Smooth muscle cell (in vitro differentiated cells): Measurements from ENCODE around the gene GARIN3. TPM values are rescaled to one million over a fixed set of nuclear protein-coding genes. Genes with fewer than 3 reads are reported as not detected.

ENCODE experiments used
- DNase-seq: peaks from one replicate; lab custom pipeline; 2025; ENCODE audit not compliant: unreplicated experiment; lab: John Stamatoyannopoulos, UW
- H2AFZ ChIP-seq: fragments of 200-600 bp; sonication (generic); 2 replicates; pipeline ENCODE4 v1.6.0; 2016; ENCODE audit warnings: antibody characterized with exemption, low read depth, mild to moderate bottlenecking
- H3F3A ChIP-seq: fragments of 200-600 bp; sonication (generic); 2 replicates; pipeline ENCODE4 v1.6.0; 2017; ENCODE audit warnings: antibody characterized with exemption, low read depth
- H3K27ac ChIP-seq: fragments of 200-600 bp; sonication (generic); 2 replicates; pipeline ENCODE4 v1.5.1; 2016; ENCODE audit warnings: low read depth, mild to moderate bottlenecking
- H3K27me3 ChIP-seq: fragments of 200-600 bp; sonication (generic); 2 replicates; pipeline ENCODE4 v1.6.1; 2016; ENCODE audit warnings: low read depth, mild to moderate bottlenecking
- H3K36me3 ChIP-seq: fragments of 200-600 bp; sonication (generic); 2 replicates; pipeline ENCODE4 v1.5.1; 2016; ENCODE audit warnings: low read depth
- H3K4me1 ChIP-seq: fragments of 200-600 bp; sonication (generic); 2 replicates; pipeline ENCODE4 v1.5.1; 2016; ENCODE audit warnings: low read depth
- H3K4me2 ChIP-seq: fragments of 200-600 bp; sonication (generic); 2 replicates; pipeline ENCODE4 v1.6.0; 2016; ENCODE audit warnings: mild to moderate bottlenecking
- H3K4me3 ChIP-seq: fragments of 200-600 bp; sonication (generic); 2 replicates; pipeline ENCODE4 v1.5.1; 2016; ENCODE audit warnings: mild to moderate bottlenecking
- H3K79me2 ChIP-seq: fragments of 200-600 bp; sonication (generic); 2 replicates; pipeline ENCODE4 v1.6.0; 2016; ENCODE audit warnings: low read depth, mild to moderate bottlenecking
- H3K9ac ChIP-seq: fragments of 200-600 bp; sonication (generic); 2 replicates; pipeline ENCODE4 v1.6.0; 2016; ENCODE audit warnings: low read depth
- H3K9me3 ChIP-seq: fragments of 200-600 bp; sonication (generic); replicated peaks from 2 replicates; pipeline ENCODE4 v1.5.1; 2016; ENCODE audit warnings: low read depth
- H4K20me1 ChIP-seq: fragments of 200-600 bp; sonication (generic); 2 replicates; pipeline ENCODE4 v1.6.0; 2016; ENCODE audit warnings: low read depth
- WGBS: methylation state at CpG from one replicate; pipeline ENCODE4 v1.1.7; 2016; ENCODE audit warnings: low lambda C conversion rate; 5-methylcytosine and 5-hydroxymethylcytosine counted together
- polyA plus RNA-seq: library from polyadenylated mRNA; unstranded; fragments of >200 nt; fragmentation: Nextera tagmentation; extraction: Ambion mirVana; gene quantifications from 2 replicates; pipeline ENCODE4 v1.2.1, GENCODE V29; 2016
- total RNA-seq: library from RNA; depleted of rRNA; stranded (reverse); fragments of >200 nt; gene quantifications from 2 replicates; pipeline ENCODE4 v1.2.3, GENCODE V29; 2014
- TF ChIP-seq, protein P1 (sequence below): fragments of 200-600 bp; sonication (generic); IDR thresholded peaks from 2 replicates; pipeline ENCODE4 v1.5.1; 2017; ENCODE audit warnings: borderline replicate concordance, mild to moderate bottlenecking, antibody characterized with exemption; ENCODE audit not compliant: insufficient read depth, poor library complexity, severe bottlenecking

The GARIN3 gene
- total and polyA plus RNA-seq, 2 experiments from 2014 or later: not detected

DNA sequence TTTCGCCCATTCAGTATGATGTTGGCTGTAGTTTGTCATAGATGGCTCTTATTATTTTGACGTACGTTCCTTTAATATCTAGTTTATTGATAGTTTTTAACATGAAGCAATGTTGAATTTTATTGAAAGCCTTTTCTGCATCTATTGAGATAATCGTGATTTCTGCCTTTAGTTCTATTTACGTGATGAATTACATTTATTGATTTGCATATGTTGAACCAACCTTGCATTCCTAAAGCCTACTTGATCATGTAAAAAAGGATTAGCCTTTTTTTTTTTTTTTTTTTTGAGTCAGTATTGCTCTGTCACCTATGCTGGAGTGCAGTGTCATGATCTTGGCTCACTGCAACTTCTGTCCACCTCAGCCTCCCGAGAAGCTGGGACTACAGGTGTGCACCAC lies 39.6 kb upstream of the GARIN3 start:
- H2AFZ ChIP-seq: no peak overlapping the region
- no peaks in the 10 kb centered on the region for H3K36me3 ChIP-seq
- TF ChIP-seq, protein P1, sequence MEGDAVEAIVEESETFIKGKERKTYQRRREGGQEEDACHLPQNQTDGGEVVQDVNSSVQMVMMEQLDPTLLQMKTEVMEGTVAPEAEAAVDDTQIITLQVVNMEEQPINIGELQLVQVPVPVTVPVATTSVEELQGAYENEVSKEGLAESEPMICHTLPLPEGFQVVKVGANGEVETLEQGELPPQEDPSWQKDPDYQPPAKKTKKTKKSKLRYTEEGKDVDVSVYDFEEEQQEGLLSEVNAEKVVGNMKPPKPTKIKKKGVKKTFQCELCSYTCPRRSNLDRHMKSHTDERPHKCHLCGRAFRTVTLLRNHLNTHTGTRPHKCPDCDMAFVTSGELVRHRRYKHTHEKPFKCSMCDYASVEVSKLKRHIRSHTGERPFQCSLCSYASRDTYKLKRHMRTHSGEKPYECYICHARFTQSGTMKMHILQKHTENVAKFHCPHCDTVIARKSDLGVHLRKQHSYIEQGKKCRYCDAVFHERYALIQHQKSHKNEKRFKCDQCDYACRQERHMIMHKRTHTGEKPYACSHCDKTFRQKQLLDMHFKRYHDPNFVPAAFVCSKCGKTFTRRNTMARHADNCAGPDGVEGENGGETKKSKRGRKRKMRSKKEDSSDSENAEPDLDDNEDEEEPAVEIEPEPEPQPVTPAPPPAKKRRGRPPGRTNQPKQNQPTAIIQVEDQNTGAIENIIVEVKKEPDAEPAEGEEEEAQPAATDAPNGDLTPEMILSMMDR: no peak
- H3K79me2 ChIP-seq: no peaks in the 10 kb centered on the region
- H3K9me3 ChIP-seq: no peaks in the 10 kb centered on the region
- H3K4me2 ChIP-seq: no peak overlapping the region
- H3K27ac ChIP-seq: no peak overlapping the region
- WGBS: 79% methylated on average over 6 of the region's 6 CpGs
- H3K4me1 ChIP-seq: no peaks in the 10 kb centered on the region
- H4K20me1 ChIP-seq: no peaks in the 10 kb centered on the region
- H3K27me3 ChIP-seq: peaks cover 4% of the 10 kb centered on the region
- no peak overlapping the region for H3K4me3 ChIP-seq
- H3K9ac ChIP-seq: no peak overlapping the region
- no peaks in the 10 kb centered on the region for H3F3A ChIP-seq
- DNase-seq: no peak

DNA sequence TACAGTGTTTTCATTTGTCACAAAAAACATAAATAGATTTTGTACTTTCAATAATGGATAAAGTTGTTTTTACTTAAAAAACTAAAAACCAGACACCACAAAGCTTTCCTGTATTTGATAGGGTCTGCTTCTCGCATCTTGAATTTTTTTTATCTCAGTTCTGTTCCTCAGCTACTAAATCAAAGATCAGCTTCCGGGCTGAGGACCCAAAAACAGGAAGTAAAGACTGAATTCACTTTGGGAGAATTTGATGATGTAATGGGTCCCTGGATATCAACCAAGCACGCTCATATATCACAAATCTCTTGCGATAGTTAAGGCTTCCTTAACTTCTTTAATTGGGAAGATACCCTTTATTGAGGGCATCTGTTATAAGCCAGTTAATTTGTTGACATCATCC lies 38.7 kb upstream of the GARIN3 start:
- Histone ChIP-seq H3K36me3 (no peaks in the 10 kb centered on the region), H3K4me1 (no peaks in the 10 kb centered on the region), H3F3A (no peaks in the 10 kb centered on the region), H3K4me3 (no peak overlapping the region), H3K79me2 (no peaks in the 10 kb centered on the region), H4K20me1 (no peaks in the 10 kb centered on the region), H3K27me3 (peaks cover 14% of the 10 kb centered on the region), H3K4me2 (no peak overlapping the region), H3K9ac (no peak overlapping the region), H3K27ac (no peak overlapping the region), H2AFZ (no peak overlapping the region), H3K9me3 (no peaks in the 10 kb centered on the region)
- no peak for DNase-seq
- TF ChIP-seq, protein P1: no peak
- 77% methylated on average over 4 of the region's 4 CpGs for WGBS

DNA sequence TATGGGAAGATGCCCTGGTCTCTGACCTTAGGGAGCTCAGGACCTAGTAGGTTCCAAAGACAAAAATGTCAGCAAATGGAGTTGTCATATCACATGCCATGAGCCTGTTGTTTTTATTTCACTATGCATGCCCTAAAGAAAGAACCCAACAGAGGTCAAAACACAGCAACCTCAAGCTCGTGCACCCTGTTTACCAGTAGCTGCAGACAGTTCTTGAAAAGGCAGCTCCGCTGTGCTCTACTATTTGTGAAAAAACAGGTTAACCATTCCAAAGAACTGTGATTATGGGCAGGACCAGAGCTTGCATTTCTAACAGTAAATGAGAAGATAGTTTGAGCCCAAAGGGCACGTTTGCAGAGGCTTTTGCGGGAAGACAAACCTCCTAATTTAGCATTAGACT lies 37.4 kb upstream of the GARIN3 start:
- no peaks in the 10 kb centered on the region for H3K9me3 ChIP-seq
- H3K27ac ChIP-seq: no peak overlapping the region
- no peaks in the 10 kb centered on the region for H3K79me2 ChIP-seq
- TF ChIP-seq, protein P1: no peak
- peaks cover 15% of the 10 kb centered on the region for H3K27me3 ChIP-seq
- WGBS: 78% methylated on average over 4 of the region's 4 CpGs
- H4K20me1 ChIP-seq: no peaks in the 10 kb centered on the region
- H3F3A ChIP-seq: no peaks in the 10 kb centered on the region
- DNase-seq: no peak
- H3K4me1 ChIP-seq: no peaks in the 10 kb centered on the region
- no peak overlapping the region for H3K4me2 ChIP-seq
- no peaks in the 10 kb centered on the region for H3K36me3 ChIP-seq
- no peak overlapping the region for H3K4me3 ChIP-seq
- no peak overlapping the region for H2AFZ ChIP-seq
- no peak overlapping the region for H3K9ac ChIP-seq

DNA sequence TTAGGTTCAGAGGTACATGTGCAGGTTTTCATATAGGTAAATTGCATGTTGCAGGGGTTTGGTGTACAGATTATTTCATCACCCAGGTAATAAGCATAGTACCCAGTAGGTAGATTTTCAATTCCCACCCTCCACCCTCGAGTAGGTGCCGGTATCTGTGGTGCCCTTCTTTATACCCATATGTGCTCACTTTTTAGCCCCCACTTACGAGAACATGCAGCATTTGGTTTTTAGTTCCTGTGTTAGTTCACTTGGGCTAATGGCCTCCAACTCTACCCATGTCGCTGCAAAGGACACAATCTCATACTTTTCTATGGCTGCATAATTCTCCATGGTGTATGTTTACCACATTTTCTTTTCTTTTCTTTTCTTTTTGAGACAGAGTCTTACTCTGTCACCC lies 35.8 kb upstream of the GARIN3 start:
- WGBS: 88% methylated on average over 4 of the region's 4 CpGs
- H3F3A ChIP-seq: no peaks in the 10 kb centered on the region

More for the DNA sequence above, 35.8 kb upstream of the GARIN3 start:
- Histone ChIP-seq H3K9ac (no peak overlapping the region), H3K4me1 (no peaks in the 10 kb centered on the region), H3K9me3 (no peaks in the 10 kb centered on the region), H3K4me2 (no peak overlapping the region), H3K79me2 (no peaks in the 10 kb centered on the region), H3K36me3 (no peaks in the 10 kb centered on the region), H3K27ac (no peak overlapping the region), H4K20me1 (no peaks in the 10 kb centered on the region), H3K4me3 (no peak overlapping the region), H2AFZ (no peak overlapping the region), H3K27me3 (peaks cover 30% of the 10 kb centered on the region)
- DNase-seq: no peak
- TF ChIP-seq, protein P1: no peak
